Sigmoid colon (tissue), 4 donors: ENCODE data around the gene MSTO1.
"Not testable (repeated sequence)": the region's sequence is repeated elsewhere in the genome, so short reads cannot be mapped to it uniquely, and the experiment has no call there.

Experiments used
- CTCF ChIP-seq, 4 experiments: fragments of 450-650 bp in 3 of 4; fragments of 200-600 bp in 1 of 4; IDR thresholded peaks; one replicate each; pipeline ENCODE4 v1.5.1; 2016 to 2019; ENCODE audit warnings: antibody characterized with exemption in 4 of 4, mild to moderate bottlenecking in 3 of 4, moderate library complexity in 2 of 4
- EP300 ChIP-seq, 4 donors: sonication (generic); formaldehyde crosslinking; IDR thresholded peaks; one replicate each; pipeline ENCODE4 v1.6.1; 2017; ENCODE audit warnings: antibody characterized with exemption in 4 of 4

GRCh38 chr1:155613226-155613625 is 3.2 kb downstream of the MSTO1 start:
- not testable (repeated sequence) for TF ChIP-seq CTCF, EP300 (IDR thresholded peaks at IDR 0.05)
